ENCODE results near the gene HEMGN.
A peak's percentile ranks its signal among the peaks of the same experiment; 100 is the strongest.

Gene HEMGN

GRCh38 chr9:97895695-97896332, 42.2 kb downstream of the HEMGN start:
- DNase-seq (ENCODE audit: low read depth), result no peak

GRCh38 chr9:97895211-97895610, 42.8 kb downstream of the HEMGN start:
- DNase-seq (ENCODE audit: low read depth), result no peak

- no peak for DNase-seq (ENCODE audit: low read depth)
These were observed 45.6 kb downstream of the HEMGN start for GRCh38 chr9:97892421-97892820.

- no peak for DNase-seq (ENCODE audit: low read depth)
These were observed 46.2 kb downstream of the HEMGN start for GRCh38 chr9:97891736-97892135.

- peak; percentile 44 for DNase-seq (ENCODE audit: low read depth)
These were observed 47.8 kb downstream of the HEMGN start for GRCh38 chr9:97889941-97890887.

GRCh38 chr9:97880336-97880735, 57.6 kb downstream of the HEMGN start:
- no peak for DNase-seq (ENCODE audit: low read depth)
